ENCODE data around the gene PRMT5. TPM values are rescaled to one million over a fixed set of nuclear protein-coding genes. Genes with fewer than 3 reads are reported as not detected.

Gene PRMT5
- polyA plus RNA-seq (2011; rRNA removed), result 128 and 152 TPM in 2 replicates
- polyA minus RNA-seq (2011; rRNA and poly(A)+ RNA removed), result 70.0 and 141 TPM in 2 replicates

GRCh38 chr14:22929104-22929960, at the start of gene PRMT5:
Gene PRMT5, minus strand, starts transcription at chr14:22929376. Its CDS starts 15 bp downstream, at chr14:22929361.
- Histone ChIP-seq H3K4me3 (ENCODE audit: low read depth, low read length) (peak within 1 kb of the TSS; percentile 86), H3K36me3 (ENCODE audit: control insufficient read depth, insufficient read depth, low read length) (peaks cover 3% of the 10 kb centered on the region), H3K27me3 (ENCODE audit: control insufficient read depth, insufficient read depth, low read length) (no peaks in the 10 kb centered on the region)
- POLR2A ChIA-PET, result interaction anchor here (0.5 to 1.3 kb wide), 2 partner anchors 14 to 78 kb away, joined by 3 to 4 read pairs; no protein-coding TSS in a partner anchor
- CTCF ChIA-PET, result interaction anchor here (1.0 to 3.9 kb wide), 32 partner anchors 10 to 373 kb away, joined by 3 to 48 read pairs (median 5); partner anchors contain the start of genes AJUBA, CDH24, HAUS4 and RBM23
- peak; percentile 100 for DNase-seq (ENCODE audit: low read depth)
- TF ChIP-seq CTCF (IDR thresholded peaks at IDR 0.05; ENCODE audit: insufficient read depth, low read depth, low read length), result no peak

DNA sequence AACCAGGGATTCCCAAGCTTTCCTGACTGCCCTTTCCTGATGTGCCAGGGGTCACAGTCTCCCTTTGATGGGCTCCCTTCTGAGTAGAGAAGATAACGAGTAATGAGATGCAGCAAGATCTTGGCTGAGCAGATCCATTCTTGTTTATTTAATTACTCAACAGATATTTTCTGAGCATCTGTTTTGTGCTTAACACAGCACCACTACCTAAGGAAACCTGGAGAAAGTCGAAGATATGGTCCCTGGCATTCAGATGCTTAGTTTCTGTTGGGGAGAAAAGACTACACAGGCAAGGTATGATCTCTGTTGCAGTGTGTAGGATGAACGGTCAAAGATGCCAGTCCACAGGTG, 49.3 kb upstream of the PRMT5 start:
- ChIA-PET POLR2A (interaction anchor here (0.6 kb wide), 1 partner anchor 11 kb away, joined by 3 read pairs; no protein-coding TSS in a partner anchor), CTCF (interaction anchor here (0.9 to 7.4 kb wide), 9 partner anchors 7 to 141 kb away, joined by 3 to 93 read pairs (median 6); partner anchors contain the start of gene CDH24)
- Histone ChIP-seq H3K27me3 (ENCODE audit: control insufficient read depth, insufficient read depth, low read length) (no peaks in the 10 kb centered on the region), H3K36me3 (ENCODE audit: control insufficient read depth, insufficient read depth, low read length) (peaks cover 19% of the 10 kb centered on the region), H3K4me3 (ENCODE audit: low read depth, low read length) (peak overlapping the region; percentile 15; the same call in 1 of the 2 replicates)
- DNase-seq (ENCODE audit: low read depth), result no peak
- no peak for TF ChIP-seq CTCF (IDR thresholded peaks at IDR 0.05; ENCODE audit: insufficient read depth, low read depth, low read length)

GRCh38 chr14:22977684-22978486, 48.7 kb upstream of the PRMT5 start:
- no peak for TF ChIP-seq CTCF (IDR thresholded peaks at IDR 0.05; ENCODE audit: insufficient read depth, low read depth, low read length)
- ChIA-PET CTCF (interaction anchor here (0.6 to 7.4 kb wide), 19 partner anchors 8 to 324 kb away, joined by 3 to 93 read pairs (median 4); partner anchors contain the start of genes CDH24, PRMT5 and PSMB11), POLR2A (interaction anchor here (0.6 to 0.8 kb wide), 5 partner anchors 8 to 116 kb away, joined by 3 to 9 read pairs (median 3); partner anchors contain the start of gene HAUS4)
- no peak for DNase-seq (ENCODE audit: low read depth)
- H3K36me3 ChIP-seq (ENCODE audit: control insufficient read depth, insufficient read depth, low read length), result peaks cover 22% of the 10 kb centered on the region
- H3K27me3 ChIP-seq (ENCODE audit: control insufficient read depth, insufficient read depth, low read length), result no peaks in the 10 kb centered on the region
- H3K4me3 ChIP-seq (ENCODE audit: low read depth, low read length), result peak overlapping the region; percentile 15; the same call in 1 of the 2 replicates

DNA sequence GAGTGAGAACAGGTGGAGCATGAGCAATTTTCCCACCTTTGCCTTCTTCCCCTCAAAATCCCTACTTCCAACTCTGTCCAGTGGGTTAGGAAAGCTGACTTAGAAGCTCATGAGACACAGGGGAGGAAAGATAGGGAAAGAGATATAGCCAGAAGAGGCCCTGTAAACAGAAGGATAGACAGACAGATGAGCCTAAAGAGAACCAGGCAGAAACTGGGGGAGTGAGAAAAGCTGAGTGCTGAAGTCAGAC, 48.2 kb upstream of the PRMT5 start:
- ChIA-PET POLR2A (interaction anchor here (0.6 to 0.8 kb wide), 3 partner anchors 9 to 79 kb away, joined by 3 to 9 read pairs (median 3); partner anchors contain the start of gene HAUS4), CTCF (interaction anchor here (0.7 to 7.4 kb wide), 20 partner anchors 8 to 324 kb away, joined by 3 to 93 read pairs (median 4); partner anchors contain the start of genes ACIN1, CDH24, PRMT5 and PSMB11)
- TF ChIP-seq CTCF (IDR thresholded peaks at IDR 0.05; ENCODE audit: insufficient read depth, low read depth, low read length), result no peak
- DNase-seq (ENCODE audit: low read depth), result no peak
- Histone ChIP-seq H3K36me3 (ENCODE audit: control insufficient read depth, insufficient read depth, low read length) (peaks cover 26% of the 10 kb centered on the region), H3K27me3 (ENCODE audit: control insufficient read depth, insufficient read depth, low read length) (no peaks in the 10 kb centered on the region), H3K4me3 (ENCODE audit: low read depth, low read length) (no peak overlapping the region)

Data from BJ (cell line).